ENCODE measurements around the gene HOXD12. TPM values are rescaled to one million over a fixed set of nuclear protein-coding genes. Genes with fewer than 3 reads are reported as not detected.
A peak's percentile ranks its signal among the peaks of the same experiment; 100 is the strongest.

The HOXD12 gene
- total RNA-seq, 4 donors from 2014 or later, result not detected

GRCh38 chr2:176150584-176151441 is 51.2 kb downstream of the HOXD12 start:
- H3K36me3 ChIP-seq, result peaks cover 0 to 8% (median 0%) of the 10 kb centered on the region in 4 donors
- peaks cover 5 to 10% (median 8%) of the 10 kb centered on the region in 4 donors for H3K4me1 ChIP-seq
- H3K27ac ChIP-seq, result no peak overlapping the region
- 80 to 82% methylated on average over 1 to 14 of the region's 14 CpGs for WGBS, 2 donors (ENCODE audit: low coverage in 1 of 2)
- intact Hi-C loops (cut with DNase I; ENCODE audit: low total_unique reads), result no loop called here
- H3K9me3 ChIP-seq, result no peaks in the 10 kb centered on the region
- in situ Hi-C loops (cut with MboI; ENCODE audit: low pct_ligation_motif_present in 1 of 4, low pct_unique_long_range_greater_than_20kb in 1 of 4, low sequenced_read_pairs in 3 of 4), result no loop called here
- no peak overlapping the region for H3K4me3 ChIP-seq
- peaks cover 31% of the 10 kb centered on the region for H3K27me3 ChIP-seq
- TF ChIP-seq EP300 (IDR thresholded peaks at IDR 0.05; ENCODE audit: low read depth) (no peak), POLR2AphosphoS5 (IDR thresholded peaks at IDR 0.05) (no peak), POLR2A (IDR thresholded peaks at IDR 0.05) (no peak)
- TF ChIP-seq, protein P1, sequence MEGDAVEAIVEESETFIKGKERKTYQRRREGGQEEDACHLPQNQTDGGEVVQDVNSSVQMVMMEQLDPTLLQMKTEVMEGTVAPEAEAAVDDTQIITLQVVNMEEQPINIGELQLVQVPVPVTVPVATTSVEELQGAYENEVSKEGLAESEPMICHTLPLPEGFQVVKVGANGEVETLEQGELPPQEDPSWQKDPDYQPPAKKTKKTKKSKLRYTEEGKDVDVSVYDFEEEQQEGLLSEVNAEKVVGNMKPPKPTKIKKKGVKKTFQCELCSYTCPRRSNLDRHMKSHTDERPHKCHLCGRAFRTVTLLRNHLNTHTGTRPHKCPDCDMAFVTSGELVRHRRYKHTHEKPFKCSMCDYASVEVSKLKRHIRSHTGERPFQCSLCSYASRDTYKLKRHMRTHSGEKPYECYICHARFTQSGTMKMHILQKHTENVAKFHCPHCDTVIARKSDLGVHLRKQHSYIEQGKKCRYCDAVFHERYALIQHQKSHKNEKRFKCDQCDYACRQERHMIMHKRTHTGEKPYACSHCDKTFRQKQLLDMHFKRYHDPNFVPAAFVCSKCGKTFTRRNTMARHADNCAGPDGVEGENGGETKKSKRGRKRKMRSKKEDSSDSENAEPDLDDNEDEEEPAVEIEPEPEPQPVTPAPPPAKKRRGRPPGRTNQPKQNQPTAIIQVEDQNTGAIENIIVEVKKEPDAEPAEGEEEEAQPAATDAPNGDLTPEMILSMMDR (IDR thresholded peaks at IDR 0.05), result no peak
- DNase-seq, result no peak

DNA sequence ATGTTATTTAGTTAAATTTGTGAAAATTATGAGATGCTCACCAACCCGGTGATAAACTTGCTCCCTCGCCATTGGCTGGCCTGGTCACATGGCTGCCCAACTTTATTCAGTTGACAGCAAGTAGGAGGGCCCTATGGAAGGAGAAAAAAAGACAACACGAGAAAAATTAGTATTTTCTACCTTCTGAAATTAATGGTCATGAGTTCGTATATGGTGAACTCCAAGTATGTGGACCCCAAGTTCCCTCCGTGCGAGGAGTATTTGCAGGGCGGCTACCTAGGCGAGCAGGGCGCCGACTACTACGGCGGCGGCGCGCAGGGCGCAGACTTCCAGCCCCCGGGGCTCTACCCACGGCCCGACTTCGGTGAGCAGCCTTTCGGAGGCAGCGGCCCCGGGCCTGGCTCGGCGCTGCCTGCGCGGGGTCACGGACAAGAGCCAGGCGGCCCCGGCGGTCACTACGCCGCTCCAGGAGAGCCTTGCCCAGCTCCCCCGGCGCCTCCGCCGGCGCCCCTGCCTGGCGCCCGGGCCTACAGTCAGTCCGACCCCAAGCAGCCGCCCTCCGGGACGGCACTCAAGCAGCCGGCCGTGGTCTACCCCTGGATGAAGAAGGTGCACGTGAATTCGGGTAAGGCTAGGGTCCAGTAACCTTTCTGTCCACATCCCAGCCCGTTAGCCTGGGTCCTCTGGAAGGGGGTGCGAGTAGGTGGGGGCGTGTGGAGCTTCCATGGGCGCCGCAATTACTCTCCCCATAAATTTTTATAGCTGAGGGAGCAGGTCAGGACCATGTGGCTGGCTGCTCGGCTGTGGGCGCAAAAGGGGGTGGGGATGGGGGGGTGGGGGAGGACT is 52.1 kb downstream of the HOXD12 start, which contains the start of gene HOXD4:
TSS of gene HOXD4 (plus strand) at position 109 of the 846 bp plus-strand sequence. CDS start at position 193, 84 bp downstream.
- in situ Hi-C loops (cut with MboI; ENCODE audit: low pct_ligation_motif_present in 1 of 4, low pct_unique_long_range_greater_than_20kb in 1 of 4, low sequenced_read_pairs in 3 of 4), result no loop called here
- TF ChIP-seq POLR2A (IDR thresholded peaks at IDR 0.05) (no peak), POLR2AphosphoS5 (IDR thresholded peaks at IDR 0.05) (no peak), EP300 (IDR thresholded peaks at IDR 0.05; ENCODE audit: low read depth) (no peak)
- TF ChIP-seq, protein P1 (IDR thresholded peaks at IDR 0.05), result no peak
- peak within 1 kb of the TSS in 1 of 4 donors; percentile 2 for H3K4me3 ChIP-seq
- peak within 1 kb of the TSS in 1 of 4 donors; percentile 19 for H3K27ac ChIP-seq
- no peak for DNase-seq
- H3K36me3 ChIP-seq, result peaks cover 0 to 8% (median 0%) of the 10 kb centered on the region in 4 donors
- peaks cover 39% of the 10 kb centered on the region for H3K27me3 ChIP-seq
- peaks cover 0 to 4% (median 3%) of the 10 kb centered on the region in 4 donors for H3K4me1 ChIP-seq
- intact Hi-C loops (cut with DNase I; ENCODE audit: low total_unique reads), result no loop called here
- 28 to 65% methylated on average over 4 to 50 of the region's 55 CpGs for WGBS, 2 donors (ENCODE audit: low coverage in 1 of 2)
- H3K9me3 ChIP-seq, result no peaks in the 10 kb centered on the region

Small RNA genes lying within 50 kb of the gene (small RNA-seq; reads per million reads assigned to genes)
- 115,722 to 425,525 (median 355,037) reads per million in 4 donors for gene MIR10B

Other genes with a start within 250 kb of the HOXD12 start
- 10 to 100 TPM; 18.0 to 33.6 (median 25.7) TPM for gene LNPK, start 97.5 kb upstream of the HOXD12 start, total RNA-seq
- gene EVX2, start 15.8 kb upstream of the HOXD12 start, total RNA-seq, result not detected
- gene HOXD13, start 7.1 kb upstream of the HOXD12 start, total RNA-seq, result under 1 TPM in 1 of 4 donors, not detected in 3; 0.32 TPM
- gene HOXD11, start 7.5 kb downstream of the HOXD12 start, total RNA-seq, result 10 to 100 TPM in 1 of 4 donors, 1 to 10 TPM in 2, under 1 TPM in 1; 0.41 to 13.5 (median 4.4) TPM
- gene HOXD10, start 17.0 kb downstream of the HOXD12 start, total RNA-seq, result 10 to 100 TPM in 2 of 4 donors, 1 to 10 TPM in 2; 1.1 to 25.1 (median 7.6) TPM
- 10 to 100 TPM in 2 of 4 donors, 1 to 10 TPM in 2; 2.7 to 13.3 (median 7.5) TPM for gene HOXD9, start 22.9 kb downstream of the HOXD12 start, total RNA-seq
- gene HOXD8, start 29.9 kb downstream of the HOXD12 start, total RNA-seq, result 10 to 100 TPM in 2 of 4 donors, 1 to 10 TPM in 2; 7.8 to 23.5 (median 13.4) TPM
- 10 to 100 TPM in 3 of 4 donors, 1 to 10 TPM in 1; 2.2 to 25.5 (median 15.3) TPM for gene HOXD4, start 51.8 kb downstream of the HOXD12 start, total RNA-seq
- gene HOXD3, start 57.5 kb downstream of the HOXD12 start, total RNA-seq, result 10 to 100 TPM in 1 of 4 donors, 1 to 10 TPM in 2, not detected in 1; 2.0 to 15.7 (median 7.6) TPM
- 10 to 100 TPM in 1 of 4 donors, 1 to 10 TPM in 3; 4.1 to 12.9 (median 4.5) TPM for gene HOXD1, start 88.9 kb downstream of the HOXD12 start, total RNA-seq
- gene MTX2, start 169.6 kb downstream of the HOXD12 start, total RNA-seq, result 10 to 100 TPM in 3 of 4 donors, 1 to 10 TPM in 1; 3.8 to 43.6 (median 28.6) TPM

Measured in transverse colon (tissue), 4 donors.